SK-N-SH (cell line): Measurements from ENCODE around the gene CEP57. TPM values are rescaled to one million over a fixed set of nuclear protein-coding genes. Genes with fewer than 3 reads are reported as not detected.

Experiments
- CTCF ChIA-PET: fragments of 300-600, 350-600 bp; formaldehyde crosslinking; extraction: SDS; loops from one replicate; lab custom pipeline; 2021; lab: Yijun Ruan, JAX
- POLR2A ChIA-PET: fragments of 350-600 bp; sonication (Branson Sonifier 250); formaldehyde crosslinking; extraction: SDS; loops from one replicate; lab custom pipeline; 2020; ENCODE audit warnings: antibody characterized with exemption, inconsistent platforms; lab: Yijun Ruan, JAX
- DNase-seq: peaks from one replicate; pipeline ENCODE4 v3.0.0; 2012
- H2AFZ ChIP-seq: fragments of 200-600 bp; sonication (generic); 2 replicates; pipeline ENCODE4 v1.8.1; 2016; ENCODE audit warnings: antibody characterized with exemption, mild to moderate bottlenecking, low read depth
- H3F3A ChIP-seq: fragments of 200-600 bp; sonication (generic); replicated peaks from 2 replicates; pipeline ENCODE3; 2016; ENCODE audit warnings: antibody characterized with exemption, mild to moderate bottlenecking; ENCODE audit not compliant: insufficient read depth
- H3K27ac ChIP-seq, 2 experiments: fragments of 200-500 bp in 1 of 2; fragments of 200-600 bp in 1 of 2; sonication (Bioruptor generic) in 1 of 2; sonication (generic), shearing (Covaris generic) in 1 of 2; 2 replicates each; pipeline versions ENCODE4 v1.5.1 to v1.6.1; 2014 to 2016; ENCODE audit warnings: low read depth in 2 of 2, inconsistent platforms in 1 of 2, low read length in 1 of 2, mild to moderate bottlenecking in 1 of 2, mixed read lengths in 1 of 2
- H3K27me3 ChIP-seq: fragments of 200-600 bp; sonication (generic), shearing (Covaris generic); 2 replicates; pipeline ENCODE4 v1.6.1; 2016; ENCODE audit warnings: mixed run types; ENCODE audit not compliant: insufficient read depth
- H3K36me3 ChIP-seq, 2 experiments: fragments of 200-500 bp in 1 of 2; fragments of 200-600 bp in 1 of 2; sonication (Bioruptor generic) in 1 of 2; sonication (generic) in 1 of 2; replicated peaks in 1 of 2; 2 replicates each; pipeline versions ENCODE3 to v1.5.1; 2014 to 2016; ENCODE audit warnings: low read length in 1 of 2, mild to moderate bottlenecking in 1 of 2; ENCODE audit not compliant: insufficient read depth in 2 of 2, control insufficient read depth in 1 of 2
- H3K4me1 ChIP-seq, 2 experiments: fragments of 200-500 bp in 1 of 2; fragments of 200-600 bp in 1 of 2; sonication (Bioruptor generic) in 1 of 2; sonication (generic), shearing (Covaris generic) in 1 of 2; 2 replicates each; pipeline versions ENCODE4 v1.5.1 to v1.6.1; 2014 to 2016; ENCODE audit warnings: low read depth in 1 of 2, low read length in 1 of 2, mixed run types in 1 of 2; ENCODE audit not compliant: insufficient read depth in 2 of 2, control insufficient read depth in 1 of 2
- H3K4me2 ChIP-seq: fragments of 200-600 bp; sonication (generic), shearing (Covaris generic); 2 replicates; pipeline ENCODE4 v1.6.1; 2017; ENCODE audit warnings: mixed run types
- H3K4me3 ChIP-seq, 2 experiments: fragments of 200-500 bp in 1 of 2; fragments of 200-600 bp in 1 of 2; sonication (Bioruptor generic) in 1 of 2; sonication (generic), shearing (Covaris generic) in 1 of 2; 2 replicates each; pipeline versions ENCODE4 v1.5.1 to v1.8.1; 2014 to 2016; ENCODE audit warnings: low read depth in 2 of 2, inconsistent platforms in 1 of 2, low read length in 1 of 2, mild to moderate bottlenecking in 1 of 2, mixed read lengths in 1 of 2, moderate library complexity in 1 of 2
- H3K79me2 ChIP-seq: fragments of 200-600 bp; sonication (generic); 2 replicates; pipeline ENCODE4 v1.8.1; 2017; ENCODE audit warnings: mild to moderate bottlenecking; ENCODE audit not compliant: insufficient read depth
- H3K9ac ChIP-seq: fragments of 200-600 bp; sonication (generic); 2 replicates; pipeline ENCODE4 v1.6.1; 2017; ENCODE audit warnings: mixed run types
- H3K9me2 ChIP-seq: fragments of 200-600 bp; sonication (generic); 2 replicates; pipeline ENCODE4 v1.6.1; 2017; ENCODE audit warnings: mixed run types
- H3K9me3 ChIP-seq: fragments of 200-600 bp; sonication (generic); 2 replicates; pipeline ENCODE4 v1.6.1; 2017; ENCODE audit warnings: mixed run types, mild to moderate bottlenecking, moderate library complexity
- H4K20me1 ChIP-seq: fragments of 200-600 bp; sonication (generic); 2 replicates; pipeline ENCODE4 v1.6.1; 2017; ENCODE audit warnings: mild to moderate bottlenecking, mixed run types; ENCODE audit not compliant: insufficient read depth
- CHD2 ChIP-seq: fragments of 150-350 bp; IDR thresholded peaks from 2 replicates; pipeline ENCODE4 v1.6.1; 2018; ENCODE audit warnings: low read length; ENCODE audit not compliant: partially characterized antibody
- ELF1 ChIP-seq: IDR thresholded peaks from 2 replicates; pipeline ENCODE4 v1.4.0; 2012
- EP300 ChIP-seq, 2 experiments: IDR thresholded peaks; 2 replicates each; pipeline versions ENCODE4 v1.4.0 to v1.6.1; 2012; ENCODE audit warnings: borderline replicate concordance in 1 of 2, low read depth in 1 of 2, low read length in 1 of 2
- FOSL2 ChIP-seq: IDR thresholded peaks from 2 replicates; pipeline ENCODE4 v1.4.0; 2012; ENCODE audit warnings: low read depth, mild to moderate bottlenecking, moderate library complexity, borderline replicate concordance
- GABPA ChIP-seq: IDR thresholded peaks from 2 replicates; pipeline ENCODE4 v1.4.0; 2012; ENCODE audit warnings: low read depth, mild to moderate bottlenecking
- GATA2 ChIP-seq: sonication (generic); formaldehyde crosslinking; IDR thresholded peaks from 2 replicates; pipeline ENCODE4 v1.5.0; 2020; ENCODE audit warnings: mild to moderate bottlenecking, missing genetic modification reagents
- MAX ChIP-seq: IDR thresholded peaks from 2 replicates; pipeline ENCODE4 v1.4.0; 2012; ENCODE audit warnings: low read depth
- MEF2A ChIP-seq: IDR thresholded peaks from 2 replicates; pipeline ENCODE4 v1.4.0; 2012; ENCODE audit warnings: low read depth, borderline replicate concordance
- MXI1 ChIP-seq: IDR thresholded peaks from 2 replicates; pipeline ENCODE4 v1.6.1; 2012; ENCODE audit warnings: mild to moderate bottlenecking, low read depth, low read length, improper control_type of control experiment
- NFIC ChIP-seq: IDR thresholded peaks from 2 replicates; pipeline ENCODE4 v1.4.0; 2012; ENCODE audit warnings: borderline replicate concordance
- POLR2AphosphoS5 ChIP-seq: IDR thresholded peaks from 2 replicates; pipeline ENCODE4 v1.6.1; 2012; ENCODE audit warnings: low read depth, low read length
- RAD21 ChIP-seq: IDR thresholded peaks from 2 replicates; pipeline ENCODE4 v1.6.1; 2012; ENCODE audit warnings: mild to moderate bottlenecking, low read length
- RFX5 ChIP-seq: IDR thresholded peaks from 2 replicates; pipeline ENCODE4 v1.6.1; 2012; ENCODE audit warnings: mild to moderate bottlenecking, improper control_type of control experiment, low read length
- RXRA ChIP-seq: IDR thresholded peaks from 2 replicates; pipeline ENCODE4 v1.4.0; 2012; ENCODE audit warnings: low read depth, mild to moderate bottlenecking, borderline replicate concordance
- SMC3 ChIP-seq: IDR thresholded peaks from 2 replicates; pipeline ENCODE4 v1.6.1; 2012; ENCODE audit warnings: low read depth, low read length, improper control_type of control experiment
- WGBS: methylation state at CpG from one replicate; pipeline ENCODE4 v1.1.6; 2017; ENCODE audit warnings: low lambda C conversion rate; 5-methylcytosine and 5-hydroxymethylcytosine counted together
- polyA plus RNA-seq, 3 experiments: library from polyadenylated mRNA; depleted of rRNA; stranded (reverse); fragments of >200 nt; gene quantifications; 2 replicates each; pipeline ENCODE4 v1.2.3, GENCODE V29; 2012
- TF ChIP-seq, protein P1 (sequence below): IDR thresholded peaks from 2 replicates; pipeline ENCODE4 v1.4.0; 2012; ENCODE audit warnings: low read depth, borderline replicate concordance
- TF ChIP-seq, protein P2 (sequence below): fragments of 150-350 bp; IDR thresholded peaks from 2 replicates; pipeline ENCODE4 v1.6.1; 2017; ENCODE audit warnings: antibody characterized with exemption, low read length, low read depth, borderline replicate concordance

Gene CEP57
- polyA plus RNA-seq, 1 of the 3 experiments (the other 2 are of a cell fraction): 12.2 TPM

DNA sequence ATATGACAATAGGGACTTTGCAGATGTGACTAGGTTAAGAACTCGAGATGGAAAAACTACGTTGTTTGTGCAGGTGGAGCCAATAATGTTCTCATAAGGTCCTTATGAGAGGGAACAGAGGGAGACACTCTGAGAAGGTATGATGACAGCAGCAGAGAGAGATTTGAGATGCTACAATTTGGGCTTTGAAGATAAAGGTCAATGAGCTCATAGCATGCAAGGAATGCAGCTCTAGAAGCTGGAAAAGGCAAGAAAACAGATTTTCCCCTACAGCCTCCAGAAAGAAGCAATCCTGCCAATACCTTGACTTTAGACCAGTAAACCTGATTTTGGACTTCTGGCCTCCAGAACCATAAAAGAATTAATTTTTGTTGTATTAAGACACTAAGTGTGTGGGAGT lies 21.8 kb upstream of the CEP57 start:
- no peaks in the 10 kb centered on the region for H3K4me1 ChIP-seq
- ChIA-PET POLR2A (no interaction called here), CTCF (interaction anchor here (1.2 to 1.5 kb wide), 4 partner anchors 614 to 1145 kb away, joined by 3 to 7 read pairs (median 6); no protein-coding TSS in a partner anchor)
- no peaks in the 10 kb centered on the region for H3K27me3 ChIP-seq
- H3K36me3 ChIP-seq: peaks cover 37 to 54% of the 10 kb centered on the region in 2 experiments
- TF ChIP-seq MEF2A (no peak), FOSL2 (no peak), RAD21 (no peak), POLR2AphosphoS5 (no peak), GATA2 (no peak), RFX5 (no peak), RXRA (no peak), SMC3 (no peak), NFIC (no peak), GABPA (no peak), MXI1 (no peak), EP300 (IDR thresholded peaks at IDR 0.05; ENCODE audit: borderline replicate concordance in 1 of 2, low read depth in 1 of 2, low read length in 1 of 2) (no peak), ELF1 (no peak), MAX (no peak)
- TF ChIP-seq, protein P1, sequence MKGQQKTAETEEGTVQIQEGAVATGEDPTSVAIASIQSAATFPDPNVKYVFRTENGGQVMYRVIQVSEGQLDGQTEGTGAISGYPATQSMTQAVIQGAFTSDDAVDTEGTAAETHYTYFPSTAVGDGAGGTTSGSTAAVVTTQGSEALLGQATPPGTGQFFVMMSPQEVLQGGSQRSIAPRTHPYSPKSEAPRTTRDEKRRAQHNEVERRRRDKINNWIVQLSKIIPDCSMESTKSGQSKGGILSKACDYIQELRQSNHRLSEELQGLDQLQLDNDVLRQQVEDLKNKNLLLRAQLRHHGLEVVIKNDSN: no peak
- TF ChIP-seq, protein P2, sequence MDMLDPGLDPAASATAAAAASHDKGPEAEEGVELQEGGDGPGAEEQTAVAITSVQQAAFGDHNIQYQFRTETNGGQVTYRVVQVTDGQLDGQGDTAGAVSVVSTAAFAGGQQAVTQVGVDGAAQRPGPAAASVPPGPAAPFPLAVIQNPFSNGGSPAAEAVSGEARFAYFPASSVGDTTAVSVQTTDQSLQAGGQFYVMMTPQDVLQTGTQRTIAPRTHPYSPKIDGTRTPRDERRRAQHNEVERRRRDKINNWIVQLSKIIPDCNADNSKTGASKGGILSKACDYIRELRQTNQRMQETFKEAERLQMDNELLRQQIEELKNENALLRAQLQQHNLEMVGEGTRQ: no peak
- H3K4me2 ChIP-seq: no peak overlapping the region
- peaks cover 14% of the 10 kb centered on the region for H3F3A ChIP-seq
- H3K9me2 ChIP-seq: no peaks in the 10 kb centered on the region
- no peaks in the 10 kb centered on the region for H3K79me2 ChIP-seq
- peaks cover 4% of the 10 kb centered on the region; the same call in 1 of the 2 replicates for H4K20me1 ChIP-seq
- H3K4me3 ChIP-seq: no peak overlapping the region
- no peak overlapping the region for H3K27ac ChIP-seq
- WGBS: 97% methylated on average over 2 of the region's 2 CpGs
- H3K9me3 ChIP-seq: no peaks in the 10 kb centered on the region
- no peak overlapping the region for H3K9ac ChIP-seq
- H2AFZ ChIP-seq: no peak overlapping the region
- DNase-seq: no peak

DNA sequence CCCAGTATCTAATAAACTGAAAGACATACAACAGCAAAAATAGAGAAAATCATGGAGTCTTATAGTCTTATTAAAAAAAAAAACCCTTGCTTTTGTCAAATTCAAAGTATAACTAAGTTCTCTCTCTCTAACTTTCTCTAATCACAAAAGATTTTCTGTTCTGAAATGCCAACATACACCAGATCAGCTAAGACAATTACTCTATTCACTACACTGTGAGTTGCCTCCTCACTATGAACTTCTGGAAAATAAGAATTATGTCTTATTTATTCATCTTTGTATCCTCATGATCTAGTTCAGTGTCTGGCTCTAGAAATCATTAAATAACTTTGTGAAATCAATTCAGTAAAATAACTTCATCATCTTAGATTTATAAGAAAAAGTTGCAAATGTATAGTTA lies 13.4 kb upstream of the CEP57 start:
- CTCF ChIA-PET: interaction anchor here (1.4 to 2.4 kb wide), 2 partner anchors 12 to 13 kb away, joined by 7 to 9 read pairs; no protein-coding TSS in a partner anchor
- Histone ChIP-seq H3K9me2 (no peaks in the 10 kb centered on the region), H3F3A (peaks cover 5% of the 10 kb centered on the region), H3K36me3 (peaks cover 88 to 99% of the 10 kb centered on the region in 2 experiments), H3K27me3 (no peaks in the 10 kb centered on the region), H3K4me3 (no peak overlapping the region), H3K79me2 (no peaks in the 10 kb centered on the region), H2AFZ (no peak overlapping the region), H3K4me1 (no peaks in the 10 kb centered on the region; a peak in 2 of 4 replicates), H3K9ac (no peak overlapping the region), H3K27ac (no peak overlapping the region), H3K4me2 (no peak overlapping the region), H4K20me1 (no peaks in the 10 kb centered on the region), H3K9me3 (no peaks in the 10 kb centered on the region)
- TF ChIP-seq CHD2 (no peak), POLR2AphosphoS5 (no peak)
- TF ChIP-seq, protein P1: no peak
- TF ChIP-seq, protein P2: no peak
- no peak for DNase-seq
- POLR2A ChIA-PET: no interaction called here
